ENCODE data around the gene RHCG. TPM values are rescaled to one million over a fixed set of nuclear protein-coding genes. Genes with fewer than 3 reads are reported as not detected.

Gene RHCG
- polyA plus RNA-seq, 1 experiment, result not detected

- no peak for TF ChIP-seq CTCF (IDR thresholded peaks at IDR 0.05; ENCODE audit: low read depth, low read length)
- ChIA-PET CTCF (no interaction called here), POLR2A (no interaction called here)
- peaks cover 4% of the 10 kb centered on the region; the same call in 1 of the 2 replicates for H3K9me3 ChIP-seq (ENCODE audit: control insufficient read depth, insufficient read depth, low read length)
- DNase-seq (ENCODE audit: low read depth, low spot score), result no peak
- peaks cover 7% of the 10 kb centered on the region for H3K27me3 ChIP-seq (ENCODE audit: control insufficient read depth, insufficient read depth, low read length)
- H3K4me3 ChIP-seq (ENCODE audit: low read depth, low read length), result no peak overlapping the region
- H3K27ac ChIP-seq (ENCODE audit: low read depth, low read length), result no peak overlapping the region
These were observed 37.6 kb upstream of the RHCG start for GRCh38 chr15:89533861-89534544.

GRCh38 chr15:89531796-89532537 lies 35.6 kb upstream of the RHCG start:
- ChIA-PET CTCF (interaction anchor here (1.8 kb wide), 1 partner anchor 174 kb away, joined by 6 read pairs; no protein-coding TSS in a partner anchor), POLR2A (no interaction called here)
- H3K9me3 ChIP-seq (ENCODE audit: control insufficient read depth, insufficient read depth, low read length), result no peaks in the 10 kb centered on the region
- TF ChIP-seq CTCF (IDR thresholded peaks at IDR 0.05; ENCODE audit: low read depth, low read length), result no peak
- no peak for DNase-seq (ENCODE audit: low read depth, low spot score)
- H3K27ac ChIP-seq (ENCODE audit: low read depth, low read length), result no peak overlapping the region
- no peak overlapping the region for H3K4me3 ChIP-seq (ENCODE audit: low read depth, low read length)
- peaks cover 14% of the 10 kb centered on the region for H3K27me3 ChIP-seq (ENCODE audit: control insufficient read depth, insufficient read depth, low read length)

GRCh38 chr15:89530976-89531375 lies 34.6 kb upstream of the RHCG start:
- TF ChIP-seq CTCF (IDR thresholded peaks at IDR 0.05; ENCODE audit: low read depth, low read length), result no peak
- POLR2A ChIA-PET, result no interaction called here
- no peak for DNase-seq (ENCODE audit: low read depth, low spot score)
- Histone ChIP-seq H3K4me3 (ENCODE audit: low read depth, low read length) (no peak overlapping the region), H3K27ac (ENCODE audit: low read depth, low read length) (no peak overlapping the region), H3K27me3 (ENCODE audit: control insufficient read depth, insufficient read depth, low read length) (peaks cover 17% of the 10 kb centered on the region), H3K9me3 (ENCODE audit: control insufficient read depth, insufficient read depth, low read length) (no peaks in the 10 kb centered on the region)
- CTCF ChIA-PET, result no interaction called here

GRCh38 chr15:89528757-89529352 lies 32.5 kb upstream of the RHCG start:
- no peak for DNase-seq (ENCODE audit: low read depth, low spot score)
- TF ChIP-seq CTCF (IDR thresholded peaks at IDR 0.05; ENCODE audit: low read depth, low read length), result no peak
- ChIA-PET POLR2A (no interaction called here), CTCF (no interaction called here)
- Histone ChIP-seq H3K4me3 (ENCODE audit: low read depth, low read length) (no peak overlapping the region), H3K27me3 (ENCODE audit: control insufficient read depth, insufficient read depth, low read length) (peaks cover 20% of the 10 kb centered on the region), H3K27ac (ENCODE audit: low read depth, low read length) (no peak overlapping the region), H3K9me3 (ENCODE audit: control insufficient read depth, insufficient read depth, low read length) (no peaks in the 10 kb centered on the region)
